Measurements from ENCODE around the gene VMP1. TPM values are rescaled to one million over a fixed set of nuclear protein-coding genes. Genes with fewer than 3 reads are reported as not detected.

Gene VMP1
- total and polyA plus RNA-seq, 2 of the 13 experiments (the other 11 are each of a cell fraction or from before 2014, with no cell fraction given): 186 to 271 TPM

DNA sequence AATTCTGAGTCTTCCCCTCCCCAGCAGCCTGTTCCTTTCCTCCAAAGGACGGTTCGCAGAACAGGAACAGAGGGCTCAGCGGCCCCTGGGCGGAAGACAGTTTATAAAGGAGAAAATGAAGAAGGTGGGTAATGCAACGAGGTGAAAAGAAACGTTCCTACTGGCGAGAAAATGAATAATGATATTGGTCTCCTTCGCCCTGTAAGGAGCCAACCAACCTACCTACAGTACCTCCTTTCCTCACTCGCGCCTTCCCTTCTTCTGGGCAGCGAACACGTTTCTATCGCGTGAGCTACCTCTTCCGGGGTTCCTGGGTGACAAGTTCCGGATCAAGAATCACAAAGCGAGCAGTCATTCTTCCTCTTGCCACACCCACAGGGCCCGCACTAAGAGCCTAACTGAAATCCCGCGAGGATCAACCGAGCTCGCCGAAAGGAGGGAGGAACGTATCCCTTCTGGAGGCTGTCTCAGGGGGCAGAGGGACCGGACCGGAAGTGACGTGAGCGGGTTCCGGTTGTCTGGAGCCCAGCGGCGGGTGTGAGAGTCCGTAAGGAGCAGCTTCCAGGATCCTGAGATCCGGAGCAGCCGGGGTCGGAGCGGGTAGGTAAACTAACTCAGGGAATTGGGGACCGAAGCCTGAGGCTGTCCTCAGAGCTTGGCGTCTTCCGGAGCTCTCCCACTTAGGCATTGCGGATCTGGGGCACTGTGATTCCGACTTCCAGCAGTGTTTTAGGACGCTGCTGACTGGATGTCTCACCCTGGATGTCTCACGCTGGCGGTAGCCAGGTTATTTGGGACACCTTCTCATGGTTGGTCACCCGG, at the start of gene VMP1, which contains the start of gene PTRH2 (continued):
- TF ChIP-seq HHEX (CRISPR knock-in tag; IDR thresholded peaks at IDR 0.05) (peak; percentile 54; the same call in 1 of the 2 replicates), SSRP1 (CRISPR knock-in tag; IDR thresholded peaks at IDR 0.05) (0 out of 2 replicates have a peak, but pooled peaks have one; percentile 18), ZNF484 (CRISPR knock-in tag; IDR thresholded peaks at IDR 0.05; ENCODE audit: borderline replicate concordance, low read depth) (no peak), HNRNPLL (IDR thresholded peaks at IDR 0.05; ENCODE audit: low read depth, low read length, poor library complexity, severe bottlenecking) (peak; percentile 51), DNMT1 (CRISPR knock-in tag; IDR thresholded peaks at IDR 0.05) (0 out of 2 replicates have a peak, but pooled peaks have one; percentile 11), ZNF264 (CRISPR knock-in tag; IDR thresholded peaks at IDR 0.05) (no peak), ZNF124 (CRISPR knock-in tag; IDR thresholded peaks at IDR 0.05) (no peak; the same call in 1 of the 2 replicates), ZNF180 (CRISPR knock-in tag; IDR thresholded peaks at IDR 0.05; ENCODE audit: borderline replicate concordance, low read depth) (no peak), AGO1 (IDR thresholded peaks at IDR 0.05; ENCODE audit: low read depth, low read length, poor library complexity, severe bottlenecking) (no peak), RBFOX2 (IDR thresholded peaks at IDR 0.05; ENCODE audit: low read depth, low read length) (peak; percentile 73), PRMT3 (CRISPR knock-in tag; IDR thresholded peaks at IDR 0.05; ENCODE audit: borderline replicate concordance, low read depth) (no peak), TMF1 (CRISPR knock-in tag; IDR thresholded peaks at IDR 0.05; ENCODE audit: low read depth) (no peak), ZNF841 (CRISPR knock-in tag; IDR thresholded peaks at IDR 0.05; ENCODE audit: borderline replicate concordance) (no peak), GTF3A (CRISPR knock-in tag; conservative IDR thresholded peaks at IDR 0.05) (0 out of 2 replicates have a peak, but pooled peaks have one; percentile 48), ZNF143 (CRISPR knock-in tag; IDR thresholded peaks at IDR 0.05) (peak; percentile 16; the same call in 1 of the 2 replicates), ZFP36L2 (CRISPR knock-in tag; IDR thresholded peaks at IDR 0.05) (0 out of 2 replicates have a peak, but pooled peaks have one; percentile 44), NR2F2 (IDR thresholded peaks at IDR 0.05; ENCODE audit: borderline replicate concordance, low read depth) (peak; percentile 14; the same call in 1 of the 2 replicates), FOXC1 (CRISPR knock-in tag; IDR thresholded peaks at IDR 0.05; ENCODE audit: borderline replicate concordance) (peak; percentile 97), ZSCAN21 (CRISPR knock-in tag; IDR thresholded peaks at IDR 0.05; ENCODE audit: borderline replicate concordance) (peak; percentile 96), ZNF614 (CRISPR knock-in tag; IDR thresholded peaks at IDR 0.05; ENCODE audit: borderline replicate concordance) (peak; percentile 90; the same call in 1 of the 2 replicates)
- TF ChIP-seq, protein P1, sequence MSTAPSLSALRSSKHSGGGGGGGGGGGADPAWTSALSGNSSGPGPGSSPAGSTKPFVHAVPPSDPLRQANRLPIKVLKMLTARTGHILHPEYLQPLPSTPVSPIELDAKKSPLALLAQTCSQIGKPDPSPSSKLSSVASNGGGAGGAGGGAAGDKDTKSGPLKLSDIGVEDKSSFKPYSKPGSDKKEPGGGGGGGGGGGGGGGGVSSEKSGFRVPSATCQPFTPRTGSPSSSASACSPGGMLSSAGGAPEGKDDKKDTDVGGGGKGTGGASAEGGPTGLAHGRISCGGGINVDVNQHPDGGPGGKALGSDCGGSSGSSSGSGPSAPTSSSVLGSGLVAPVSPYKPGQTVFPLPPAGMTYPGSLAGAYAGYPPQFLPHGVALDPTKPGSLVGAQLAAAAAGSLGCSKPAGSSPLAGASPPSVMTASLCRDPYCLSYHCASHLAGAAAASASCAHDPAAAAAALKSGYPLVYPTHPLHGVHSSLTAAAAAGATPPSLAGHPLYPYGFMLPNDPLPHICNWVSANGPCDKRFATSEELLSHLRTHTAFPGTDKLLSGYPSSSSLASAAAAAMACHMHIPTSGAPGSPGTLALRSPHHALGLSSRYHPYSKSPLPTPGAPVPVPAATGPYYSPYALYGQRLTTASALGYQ (CRISPR knock-in tag; IDR thresholded peaks at IDR 0.05): peak; percentile 16
- TF ChIP-seq, protein P2, sequence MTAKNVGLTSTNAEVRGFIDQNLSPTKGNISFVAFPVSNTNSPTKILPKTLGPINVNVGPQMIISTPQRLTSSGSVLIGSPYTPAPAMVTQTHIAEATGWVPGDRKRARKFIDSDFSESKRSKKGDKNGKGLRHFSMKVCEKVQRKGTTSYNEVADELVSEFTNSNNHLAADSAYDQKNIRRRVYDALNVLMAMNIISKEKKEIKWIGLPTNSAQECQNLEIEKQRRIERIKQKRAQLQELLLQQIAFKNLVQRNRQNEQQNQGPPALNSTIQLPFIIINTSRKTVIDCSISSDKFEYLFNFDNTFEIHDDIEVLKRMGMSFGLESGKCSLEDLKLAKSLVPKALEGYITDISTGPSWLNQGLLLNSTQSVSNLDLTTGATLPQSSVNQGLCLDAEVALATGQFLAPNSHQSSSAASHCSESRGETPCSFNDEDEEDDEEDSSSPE (CRISPR knock-in tag; IDR thresholded peaks at IDR 0.05): peak; percentile 82
- TF ChIP-seq, protein P3, sequence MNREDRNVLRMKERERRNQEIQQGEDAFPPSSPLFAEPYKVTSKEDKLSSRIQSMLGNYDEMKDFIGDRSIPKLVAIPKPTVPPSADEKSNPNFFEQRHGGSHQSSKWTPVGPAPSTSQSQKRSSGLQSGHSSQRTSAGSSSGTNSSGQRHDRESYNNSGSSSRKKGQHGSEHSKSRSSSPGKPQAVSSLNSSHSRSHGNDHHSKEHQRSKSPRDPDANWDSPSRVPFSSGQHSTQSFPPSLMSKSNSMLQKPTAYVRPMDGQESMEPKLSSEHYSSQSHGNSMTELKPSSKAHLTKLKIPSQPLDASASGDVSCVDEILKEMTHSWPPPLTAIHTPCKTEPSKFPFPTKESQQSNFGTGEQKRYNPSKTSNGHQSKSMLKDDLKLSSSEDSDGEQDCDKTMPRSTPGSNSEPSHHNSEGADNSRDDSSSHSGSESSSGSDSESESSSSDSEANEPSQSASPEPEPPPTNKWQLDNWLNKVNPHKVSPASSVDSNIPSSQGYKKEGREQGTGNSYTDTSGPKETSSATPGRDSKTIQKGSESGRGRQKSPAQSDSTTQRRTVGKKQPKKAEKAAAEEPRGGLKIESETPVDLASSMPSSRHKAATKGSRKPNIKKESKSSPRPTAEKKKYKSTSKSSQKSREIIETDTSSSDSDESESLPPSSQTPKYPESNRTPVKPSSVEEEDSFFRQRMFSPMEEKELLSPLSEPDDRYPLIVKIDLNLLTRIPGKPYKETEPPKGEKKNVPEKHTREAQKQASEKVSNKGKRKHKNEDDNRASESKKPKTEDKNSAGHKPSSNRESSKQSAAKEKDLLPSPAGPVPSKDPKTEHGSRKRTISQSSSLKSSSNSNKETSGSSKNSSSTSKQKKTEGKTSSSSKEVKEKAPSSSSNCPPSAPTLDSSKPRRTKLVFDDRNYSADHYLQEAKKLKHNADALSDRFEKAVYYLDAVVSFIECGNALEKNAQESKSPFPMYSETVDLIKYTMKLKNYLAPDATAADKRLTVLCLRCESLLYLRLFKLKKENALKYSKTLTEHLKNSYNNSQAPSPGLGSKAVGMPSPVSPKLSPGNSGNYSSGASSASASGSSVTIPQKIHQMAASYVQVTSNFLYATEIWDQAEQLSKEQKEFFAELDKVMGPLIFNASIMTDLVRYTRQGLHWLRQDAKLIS (CRISPR knock-in tag; IDR thresholded peaks at IDR 0.05): no peak
